Esophagus squamous epithelium (tissue), 4 donors: Measurements from ENCODE around the gene HECW1.

Experiments
- CTCF ChIP-seq, 6 experiments: fragments of 450-650 bp in 4 of 6; fragments of 200-600 bp in 2 of 6; sonication (generic) in 2 of 6; IDR thresholded peaks; one replicate each; pipeline ENCODE4 v1.5.1; 2016 to 2019; ENCODE audit warnings: antibody characterized with exemption in 6 of 6, mild to moderate bottlenecking in 4 of 6, moderate library complexity in 4 of 6
- POLR2A ChIP-seq, 4 donors: fragments of 450-650 bp; IDR thresholded peaks; one replicate each; pipeline ENCODE4 v1.6.1; 2017; ENCODE audit warnings: antibody characterized with exemption in 4 of 4, mild to moderate bottlenecking in 4 of 4, moderate library complexity in 3 of 4

GRCh38 chr7:43492896-43493295 lies 380.4 kb downstream of the HECW1 start:
- TF ChIP-seq CTCF (IDR thresholded peaks at IDR 0.05) (no peak), POLR2A (IDR thresholded peaks at IDR 0.05) (no peak)
